Measurements from ENCODE around the gene GIT2. TPM values are rescaled to one million over a fixed set of nuclear protein-coding genes. Genes with fewer than 3 reads are reported as not detected.

Gene GIT2
- total RNA-seq, 4 donors from 2014 or later, result 55.0 to 107 (median 79.8) TPM

DNA sequence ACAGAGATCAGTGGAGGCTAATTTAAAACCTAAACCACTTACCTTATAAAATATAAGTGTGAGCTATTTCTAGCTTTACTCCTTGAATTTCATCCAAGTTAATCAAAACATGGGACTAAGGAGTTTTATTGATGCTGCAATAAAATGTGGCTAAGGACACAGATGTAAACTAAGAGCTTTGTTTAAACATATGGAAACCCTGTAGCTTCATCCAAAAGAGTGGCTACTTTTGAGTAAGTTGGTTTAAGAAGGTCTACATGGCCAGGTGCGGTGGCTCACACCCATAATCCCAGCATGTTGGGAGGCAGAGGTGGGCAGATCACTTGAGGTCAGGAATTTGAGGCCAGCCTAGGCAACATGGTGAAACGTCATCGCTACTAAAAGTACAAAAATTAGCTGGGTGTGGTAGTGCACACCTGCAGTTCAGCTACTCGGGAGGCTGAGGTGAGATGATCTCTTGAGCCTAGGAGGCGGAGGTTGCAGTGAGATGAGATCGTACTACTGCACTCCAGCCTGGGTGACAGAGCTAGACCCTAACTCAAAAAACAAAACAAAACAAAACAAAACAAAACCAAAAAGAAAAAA lies 55.7 kb downstream of the GIT2 start:
- H3K4me1 ChIP-seq, result no peaks in the 10 kb centered on the region
- no peak for DNase-seq
- H3K36me3 ChIP-seq, result peaks cover 0 to 45% (median 0%) of the 10 kb centered on the region in 3 donors
- H3K27me3 ChIP-seq, result no peaks in the 10 kb centered on the region
- H3K9me3 ChIP-seq, result no peaks in the 10 kb centered on the region
- peak overlapping the region in 1 of 4 donors; percentile 12 for H3K27ac ChIP-seq
- TF ChIP-seq POLR2A (IDR thresholded peaks at IDR 0.05), result no peak
- TF ChIP-seq, protein P1, sequence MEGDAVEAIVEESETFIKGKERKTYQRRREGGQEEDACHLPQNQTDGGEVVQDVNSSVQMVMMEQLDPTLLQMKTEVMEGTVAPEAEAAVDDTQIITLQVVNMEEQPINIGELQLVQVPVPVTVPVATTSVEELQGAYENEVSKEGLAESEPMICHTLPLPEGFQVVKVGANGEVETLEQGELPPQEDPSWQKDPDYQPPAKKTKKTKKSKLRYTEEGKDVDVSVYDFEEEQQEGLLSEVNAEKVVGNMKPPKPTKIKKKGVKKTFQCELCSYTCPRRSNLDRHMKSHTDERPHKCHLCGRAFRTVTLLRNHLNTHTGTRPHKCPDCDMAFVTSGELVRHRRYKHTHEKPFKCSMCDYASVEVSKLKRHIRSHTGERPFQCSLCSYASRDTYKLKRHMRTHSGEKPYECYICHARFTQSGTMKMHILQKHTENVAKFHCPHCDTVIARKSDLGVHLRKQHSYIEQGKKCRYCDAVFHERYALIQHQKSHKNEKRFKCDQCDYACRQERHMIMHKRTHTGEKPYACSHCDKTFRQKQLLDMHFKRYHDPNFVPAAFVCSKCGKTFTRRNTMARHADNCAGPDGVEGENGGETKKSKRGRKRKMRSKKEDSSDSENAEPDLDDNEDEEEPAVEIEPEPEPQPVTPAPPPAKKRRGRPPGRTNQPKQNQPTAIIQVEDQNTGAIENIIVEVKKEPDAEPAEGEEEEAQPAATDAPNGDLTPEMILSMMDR (IDR thresholded peaks at IDR 0.05), result no peak
- H3K4me3 ChIP-seq, result no peak overlapping the region

DNA sequence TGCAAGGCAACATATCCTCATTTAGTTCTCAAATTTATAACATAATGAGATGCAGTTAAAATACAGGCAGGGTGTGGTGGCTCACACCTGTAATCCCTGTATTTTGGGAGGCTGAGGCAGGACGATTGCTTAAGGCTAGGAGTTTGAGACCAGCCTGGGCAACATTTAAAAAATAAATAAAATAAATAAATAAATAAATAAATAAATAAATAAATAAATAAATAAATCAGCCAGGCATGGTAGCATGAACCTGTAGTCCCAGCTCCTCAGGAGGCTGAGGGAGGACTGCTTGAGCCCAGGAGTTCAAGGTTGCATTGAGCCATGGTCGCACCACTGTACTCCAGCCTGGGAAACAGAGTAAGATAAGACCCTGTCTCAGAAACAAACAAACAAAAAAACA lies 56.7 kb downstream of the GIT2 start:
- Histone ChIP-seq H3K27me3 (no peaks in the 10 kb centered on the region), H3K36me3 (peaks cover 0 to 45% (median 0%) of the 10 kb centered on the region in 3 donors), H3K4me1 (no peaks in the 10 kb centered on the region), H3K9me3 (no peaks in the 10 kb centered on the region), H3K27ac (no peak overlapping the region), H3K4me3 (no peak overlapping the region)
- TF ChIP-seq, protein P1 (IDR thresholded peaks at IDR 0.05), result no peak
- TF ChIP-seq POLR2A (IDR thresholded peaks at IDR 0.05), result no peak
- no peak for DNase-seq

DNA sequence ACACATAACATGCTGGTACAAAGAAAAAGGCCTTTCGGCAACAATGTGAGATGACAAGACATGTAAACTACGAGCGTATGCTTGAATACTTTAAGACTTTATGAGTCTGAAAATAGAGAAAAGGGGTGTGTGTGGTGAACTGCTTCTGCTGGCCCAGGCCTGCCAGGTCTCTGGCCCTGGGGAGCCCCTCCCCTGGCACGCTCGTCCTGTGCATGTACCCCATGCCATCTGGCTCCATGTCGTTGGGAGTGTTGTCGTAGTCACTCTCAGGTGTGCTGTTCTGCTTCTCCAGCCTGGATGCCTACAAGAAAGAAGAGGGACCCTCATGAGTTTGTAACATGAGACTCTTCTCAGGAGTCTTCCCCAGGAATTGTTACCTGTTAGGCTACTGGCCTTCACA lies 57.2 kb downstream of the GIT2 start:
- Histone ChIP-seq H3K9me3 (no peaks in the 10 kb centered on the region), H3K27ac (no peak overlapping the region), H3K4me3 (no peak overlapping the region), H3K4me1 (no peaks in the 10 kb centered on the region), H3K36me3 (peaks cover 0 to 46% (median 0%) of the 10 kb centered on the region in 3 donors), H3K27me3 (no peaks in the 10 kb centered on the region)
- no peak for TF ChIP-seq POLR2A (IDR thresholded peaks at IDR 0.05)
- TF ChIP-seq, protein P1 (IDR thresholded peaks at IDR 0.05), result no peak
- no peak for DNase-seq

DNA sequence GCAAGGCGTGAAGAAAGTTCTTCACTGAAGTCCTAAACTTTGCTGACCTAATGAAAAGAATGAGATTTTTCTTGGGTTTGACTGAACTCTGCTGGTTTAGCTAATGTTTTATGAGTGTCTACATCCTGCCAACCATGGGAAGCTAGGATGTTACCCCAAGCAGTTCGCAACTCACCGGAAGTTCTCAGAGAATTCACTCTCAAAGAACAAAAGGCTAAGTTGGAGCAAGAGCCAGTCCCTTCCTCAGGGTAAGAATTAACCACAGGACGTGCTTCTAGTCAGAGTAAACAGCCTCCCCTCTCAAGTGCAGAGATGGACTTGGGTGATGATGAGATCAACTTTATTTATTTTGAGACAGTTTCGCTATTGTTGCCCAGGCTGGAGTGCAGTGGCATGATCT lies 58.8 kb downstream of the GIT2 start:
- H3K9me3 ChIP-seq, result no peaks in the 10 kb centered on the region
- peak overlapping the region in 2 of 4 donors; percentile 5 to 31 for H3K27ac ChIP-seq
- H3K4me3 ChIP-seq, result no peak overlapping the region
- H3K4me1 ChIP-seq, result no peaks in the 10 kb centered on the region
- H3K27me3 ChIP-seq, result no peaks in the 10 kb centered on the region
- H3K36me3 ChIP-seq, result peaks cover 0 to 62% (median 0%) of the 10 kb centered on the region in 3 donors
- TF ChIP-seq, protein P1 (IDR thresholded peaks at IDR 0.05), result no peak
- TF ChIP-seq POLR2A (IDR thresholded peaks at IDR 0.05), result no peak
- no peak for DNase-seq

DNA sequence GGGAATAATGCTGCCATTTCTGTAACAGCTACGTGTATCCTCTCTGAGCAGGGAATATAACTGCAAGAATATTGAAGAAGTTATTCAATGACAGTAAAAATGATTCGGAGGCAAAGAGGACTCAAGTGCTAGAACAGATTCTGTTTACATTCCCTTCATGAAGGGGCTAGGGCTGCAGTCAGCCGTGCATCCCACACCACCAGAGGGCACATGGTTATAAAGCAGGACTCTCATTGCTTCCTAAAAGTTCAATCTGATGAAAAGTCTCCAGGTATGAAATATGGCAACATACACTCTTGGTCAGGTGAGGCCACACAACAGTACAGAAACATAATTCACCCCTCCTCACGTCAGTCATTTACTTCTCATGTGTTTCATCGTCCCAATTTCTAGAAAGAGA lies 62.1 kb downstream of the GIT2 start:
- no peaks in the 10 kb centered on the region for H3K9me3 ChIP-seq
- no peak overlapping the region for H3K27ac ChIP-seq
- H3K36me3 ChIP-seq, result peaks cover 0 to 89% (median 0%) of the 10 kb centered on the region in 3 donors
- TF ChIP-seq, protein P1 (IDR thresholded peaks at IDR 0.05), result peak in 3 of 6 experiments; percentile 36 to 44 (median 43)
- TF ChIP-seq POLR2A (IDR thresholded peaks at IDR 0.05), result no peak
- H3K27me3 ChIP-seq, result no peaks in the 10 kb centered on the region
- H3K4me3 ChIP-seq, result no peak overlapping the region
- DNase-seq, result no peak
- H3K4me1 ChIP-seq, result no peaks in the 10 kb centered on the region
